Transverse colon (tissue), 4 donors: ENCODE data around the gene TRMT112. TPM values are rescaled to one million over a fixed set of nuclear protein-coding genes. Genes with fewer than 3 reads are reported as not detected.

Source experiments
- DNase-seq: peaks from one replicate; pipeline ENCODE4 v3.0.0-alpha.2; 2019
- H3K27ac ChIP-seq, 4 donors: fragments of 200-600 bp; sonication (generic); 2 replicates each; pipeline ENCODE4 v1.5.1; 2016 to 2018; ENCODE audit warnings: inconsistent platforms in 4 of 4
- H3K27me3 ChIP-seq: fragments of 200-600 bp; sonication (generic); 2 replicates; pipeline ENCODE4 v1.5.1; 2017; ENCODE audit warnings: inconsistent platforms
- H3K36me3 ChIP-seq, 4 donors: fragments of 200-600 bp; sonication (generic); 2 replicates each; pipeline ENCODE4 v1.5.1; 2017 to 2019; ENCODE audit warnings: inconsistent platforms in 4 of 4
- H3K4me1 ChIP-seq, 4 donors: fragments of 200-600 bp; sonication (generic); 2 replicates each; pipeline ENCODE4 v1.5.1; 2017 to 2020; ENCODE audit warnings: inconsistent platforms in 4 of 4
- H3K4me3 ChIP-seq, 4 donors: fragments of 200-600 bp; sonication (generic); 1 replicate in 1 of 4; 2 replicates in 3 of 4; pipeline versions ENCODE4 v1.5.1 to v1.6.1; 2017 to 2019; ENCODE audit warnings: inconsistent platforms in 4 of 4
- H3K9me3 ChIP-seq, 2 donors: fragments of 200-600 bp; sonication (generic); 2 replicates each; pipeline ENCODE4 v1.5.1; 2017 to 2019; ENCODE audit warnings: inconsistent platforms in 2 of 2
- EP300 ChIP-seq: sonication (generic); formaldehyde crosslinking; IDR thresholded peaks from one replicate; pipeline ENCODE4 v1.6.1; 2017; ENCODE audit warnings: antibody characterized with exemption, low read depth
- POLR2A ChIP-seq: fragments of 450-650 bp; IDR thresholded peaks from one replicate; pipeline ENCODE4 v1.6.1; 2016; ENCODE audit warnings: antibody characterized with exemption, mild to moderate bottlenecking, moderate library complexity
- POLR2AphosphoS5 ChIP-seq, 3 donors: sonication (generic); formaldehyde crosslinking; IDR thresholded peaks; one replicate each; pipeline ENCODE4 v1.6.1; 2016; ENCODE audit warnings: antibody characterized with exemption in 3 of 3
- WGBS, 2 donors: methylation state at CpG; one replicate each; pipeline ENCODE4 v1.1.5; 2018; ENCODE audit warnings: low coverage in 1 of 2; 5-methylcytosine and 5-hydroxymethylcytosine counted together
- in situ Hi-C, 4 donors: fragments of 200-750 bp; cut with MboI; loops; one replicate each; pipeline versions ENCODE4 v1.15.0 to v1.15.1; 2017; ENCODE audit warnings: low sequenced_read_pairs in 3 of 4, low pct_ligation_motif_present in 1 of 4, low pct_unique_long_range_greater_than_20kb in 1 of 4
- intact Hi-C: fragments of 100-400 bp; cut with DNase I; formaldehyde crosslinking; loops from one replicate; pipeline ENCODE4 v1.15.1; 2023; ENCODE audit warnings: low total_unique reads
- total RNA-seq, 4 donors: library from RNA; depleted of rRNA; stranded (reverse); fragments of >200 nt; gene quantifications; one replicate each; pipeline ENCODE4 v1.1.0, GENCODE V29; 2016
- TF ChIP-seq, protein P1 (sequence below), 5 experiments: fragments of 200-600 bp in 3 of 5; fragments of 450-650 bp in 2 of 5; sonication (generic) in 3 of 5; IDR thresholded peaks; 1 replicate in 2 of 5; 2 replicates in 3 of 5; pipeline ENCODE4 v1.5.1; 2016 to 2017; ENCODE audit warnings: antibody characterized with exemption in 5 of 5, inconsistent platforms in 3 of 5, mild to moderate bottlenecking in 2 of 5, moderate library complexity in 1 of 5

Gene TRMT112
- total RNA-seq, 4 donors from 2014 or later, result 59.1 to 99.9 (median 82.7) TPM

DNA sequence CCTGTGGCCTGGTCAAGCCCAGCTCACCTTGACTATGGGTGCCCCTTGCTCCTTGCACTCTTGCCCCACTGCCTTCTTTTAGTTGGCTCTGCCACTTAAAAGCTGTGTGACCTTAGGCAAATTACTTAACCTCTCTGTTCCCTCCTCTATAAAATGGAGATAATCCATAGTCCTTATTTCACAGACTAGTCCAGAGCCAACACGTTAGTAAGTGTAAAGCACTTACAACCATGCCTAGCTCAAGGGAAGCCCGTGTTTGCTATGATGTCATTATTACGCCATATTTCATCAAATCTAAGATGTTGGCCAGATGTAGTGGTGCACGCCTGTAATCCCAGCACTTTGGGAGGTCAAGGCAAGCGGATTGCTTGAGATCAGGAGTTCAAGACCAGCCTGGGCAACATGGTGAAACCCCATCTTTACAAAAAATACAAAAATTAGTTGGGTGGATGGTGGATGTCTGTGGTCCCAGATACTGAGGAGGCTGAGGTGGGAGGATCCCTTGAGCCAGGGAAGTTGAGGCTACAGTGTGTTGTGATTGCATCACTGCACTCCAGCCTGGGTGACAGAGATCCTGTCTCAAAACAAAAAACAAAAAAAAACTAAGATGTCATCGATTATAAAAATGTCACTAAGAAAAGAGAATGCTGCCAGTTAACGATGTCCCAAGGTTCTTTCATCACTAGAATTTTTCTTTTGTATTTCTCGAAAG, 20.3 kb upstream of the TRMT112 start:
- Histone ChIP-seq H3K9me3 (no peaks in the 10 kb centered on the region), H3K27ac (no peak overlapping the region), H3K27me3 (no peaks in the 10 kb centered on the region), H3K4me3 (no peak overlapping the region), H3K36me3 (no peaks in the 10 kb centered on the region), H3K4me1 (peaks cover 7 to 27% (median 26%) of the 10 kb centered on the region in 4 donors)
- 68 to 79% methylated on average over 4 to 8 of the region's 8 CpGs for WGBS, 2 donors
- intact Hi-C loops, result no loop called here
- TF ChIP-seq POLR2A, result no peak
- no peak for TF ChIP-seq EP300
- TF ChIP-seq, protein P1, sequence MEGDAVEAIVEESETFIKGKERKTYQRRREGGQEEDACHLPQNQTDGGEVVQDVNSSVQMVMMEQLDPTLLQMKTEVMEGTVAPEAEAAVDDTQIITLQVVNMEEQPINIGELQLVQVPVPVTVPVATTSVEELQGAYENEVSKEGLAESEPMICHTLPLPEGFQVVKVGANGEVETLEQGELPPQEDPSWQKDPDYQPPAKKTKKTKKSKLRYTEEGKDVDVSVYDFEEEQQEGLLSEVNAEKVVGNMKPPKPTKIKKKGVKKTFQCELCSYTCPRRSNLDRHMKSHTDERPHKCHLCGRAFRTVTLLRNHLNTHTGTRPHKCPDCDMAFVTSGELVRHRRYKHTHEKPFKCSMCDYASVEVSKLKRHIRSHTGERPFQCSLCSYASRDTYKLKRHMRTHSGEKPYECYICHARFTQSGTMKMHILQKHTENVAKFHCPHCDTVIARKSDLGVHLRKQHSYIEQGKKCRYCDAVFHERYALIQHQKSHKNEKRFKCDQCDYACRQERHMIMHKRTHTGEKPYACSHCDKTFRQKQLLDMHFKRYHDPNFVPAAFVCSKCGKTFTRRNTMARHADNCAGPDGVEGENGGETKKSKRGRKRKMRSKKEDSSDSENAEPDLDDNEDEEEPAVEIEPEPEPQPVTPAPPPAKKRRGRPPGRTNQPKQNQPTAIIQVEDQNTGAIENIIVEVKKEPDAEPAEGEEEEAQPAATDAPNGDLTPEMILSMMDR (IDR thresholded peaks at IDR 0.05), result no peak
- TF ChIP-seq POLR2AphosphoS5 (IDR thresholded peaks at IDR 0.05), result no peak
- DNase-seq, result no peak
- in situ Hi-C loops, result no loop called here

DNA sequence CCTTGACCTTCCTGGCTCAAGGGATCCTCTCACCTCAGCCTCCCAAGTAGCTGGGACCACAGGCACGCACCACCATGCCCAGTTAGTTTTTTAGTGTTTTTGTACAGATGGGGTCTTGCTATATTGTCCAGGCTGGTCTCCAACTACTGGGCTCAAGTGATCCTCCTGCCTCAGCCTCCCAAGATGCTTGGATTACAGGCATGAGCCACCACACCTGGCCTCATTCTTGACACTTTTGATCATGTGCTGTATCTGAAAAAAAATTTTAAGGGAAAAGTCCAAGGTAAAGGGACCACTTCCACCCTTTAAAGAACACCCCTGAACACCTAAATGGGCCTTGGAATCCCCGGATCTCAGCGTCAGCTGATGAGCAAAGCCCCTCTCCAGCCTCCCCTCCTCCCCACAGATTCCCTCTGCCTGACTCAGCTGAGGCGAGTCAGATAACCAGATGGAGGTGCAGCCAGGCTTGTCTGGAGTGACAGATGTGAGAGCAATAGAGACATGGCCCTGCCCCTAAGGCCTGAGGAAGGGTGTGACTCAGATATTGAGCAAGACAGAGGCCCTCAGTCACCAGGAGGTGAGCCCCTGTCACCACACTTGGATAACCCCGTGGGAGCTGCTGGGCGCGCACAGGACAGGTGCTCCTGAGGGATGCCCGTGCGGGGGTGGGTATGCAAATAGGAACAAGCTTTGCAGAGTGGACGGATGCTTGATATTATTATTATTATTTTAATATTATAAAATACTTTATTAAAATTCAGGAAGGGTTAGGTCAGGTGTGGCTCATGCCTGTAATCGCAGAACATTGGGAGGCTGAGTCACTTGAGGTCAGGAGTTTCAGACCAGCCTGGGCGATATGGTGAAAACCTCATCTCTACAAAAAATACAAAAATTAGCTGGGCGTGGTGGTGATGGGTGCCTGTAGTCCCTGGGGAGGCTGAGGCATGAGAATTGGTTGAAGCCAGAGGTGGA, 17.7 kb upstream of the TRMT112 start:
- H3K36me3 ChIP-seq, result no peaks in the 10 kb centered on the region
- H3K9me3 ChIP-seq, result no peaks in the 10 kb centered on the region
- no peak overlapping the region for H3K4me3 ChIP-seq
- peaks cover 10 to 38% (median 25%) of the 10 kb centered on the region in 4 donors for H3K4me1 ChIP-seq
- no peaks in the 10 kb centered on the region for H3K27me3 ChIP-seq
- peak overlapping the region; percentile 14 to 55 (median 43) for H3K27ac ChIP-seq
- peak; percentile 78 for DNase-seq
- in situ Hi-C loops, result no loop called here
- intact Hi-C loops, result no loop called here
- TF ChIP-seq POLR2AphosphoS5 (IDR thresholded peaks at IDR 0.05) (peak in 2 of 3 donors; percentile 27 to 66), POLR2A (no peak), EP300 (no peak)
- TF ChIP-seq, protein P1 (IDR thresholded peaks at IDR 0.05), result peak in 1 of 5 experiments; percentile 22
- 48 to 50% methylated on average over 6 to 13 of the region's 13 CpGs for WGBS, 2 donors

DNA sequence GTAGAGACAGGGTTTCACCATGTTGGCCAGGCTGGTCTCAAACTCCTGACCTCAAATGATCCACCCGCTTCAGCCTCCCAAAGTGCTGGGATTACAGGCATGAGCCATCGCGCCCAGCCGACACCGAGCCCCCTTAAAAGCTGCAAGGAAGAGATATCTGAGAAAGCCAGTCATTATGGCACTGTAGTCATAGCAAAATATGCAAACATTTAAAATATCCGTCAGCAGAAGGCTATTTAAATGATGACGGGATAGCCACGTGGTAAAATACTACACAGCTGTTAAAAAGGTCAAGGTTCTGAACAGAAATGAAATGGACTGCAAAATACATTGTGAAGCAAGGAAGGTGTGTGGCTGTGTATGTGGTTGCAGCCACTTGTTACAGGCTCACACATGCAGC, 16.2 kb upstream of the TRMT112 start:
- H3K4me3 ChIP-seq, result no peak overlapping the region
- H3K27me3 ChIP-seq, result no peaks in the 10 kb centered on the region
- H3K27ac ChIP-seq, result no peak overlapping the region
- in situ Hi-C loops (no loop called here), intact Hi-C loops (no loop called here)
- 33 to 88% methylated on average over 2 to 8 of the region's 8 CpGs for WGBS, 2 donors
- DNase-seq, result no peak
- TF ChIP-seq POLR2A (no peak), POLR2AphosphoS5 (IDR thresholded peaks at IDR 0.05) (no peak), EP300 (no peak)
- TF ChIP-seq, protein P1 (IDR thresholded peaks at IDR 0.05), result no peak
- H3K9me3 ChIP-seq, result no peaks in the 10 kb centered on the region
- no peaks in the 10 kb centered on the region for H3K36me3 ChIP-seq
- H3K4me1 ChIP-seq, result peaks cover 10 to 51% (median 33%) of the 10 kb centered on the region in 4 donors
